Lower leg skin (tissue), 3 donors: Measurements from ENCODE around the gene GUCY2D.

ENCODE experiments used
- POLR2A ChIP-seq, 2 donors: fragments of 450-650 bp; IDR thresholded peaks; one replicate each; pipeline ENCODE4 v1.6.1; 2016 to 2017; ENCODE audit warnings: antibody characterized with exemption in 2 of 2, mild to moderate bottlenecking in 1 of 2, moderate library complexity in 1 of 2
- TF ChIP-seq, protein P1 (sequence below), 3 donors: fragments of 450-650 bp; IDR thresholded peaks; one replicate each; pipeline ENCODE4 v1.5.1; 2016; ENCODE audit warnings: antibody characterized with exemption in 3 of 3, mild to moderate bottlenecking in 3 of 3, moderate library complexity in 2 of 3

GRCh38 chr17:8044819-8045810 is 42.7 kb downstream of the GUCY2D start:
- TF ChIP-seq, protein P1, sequence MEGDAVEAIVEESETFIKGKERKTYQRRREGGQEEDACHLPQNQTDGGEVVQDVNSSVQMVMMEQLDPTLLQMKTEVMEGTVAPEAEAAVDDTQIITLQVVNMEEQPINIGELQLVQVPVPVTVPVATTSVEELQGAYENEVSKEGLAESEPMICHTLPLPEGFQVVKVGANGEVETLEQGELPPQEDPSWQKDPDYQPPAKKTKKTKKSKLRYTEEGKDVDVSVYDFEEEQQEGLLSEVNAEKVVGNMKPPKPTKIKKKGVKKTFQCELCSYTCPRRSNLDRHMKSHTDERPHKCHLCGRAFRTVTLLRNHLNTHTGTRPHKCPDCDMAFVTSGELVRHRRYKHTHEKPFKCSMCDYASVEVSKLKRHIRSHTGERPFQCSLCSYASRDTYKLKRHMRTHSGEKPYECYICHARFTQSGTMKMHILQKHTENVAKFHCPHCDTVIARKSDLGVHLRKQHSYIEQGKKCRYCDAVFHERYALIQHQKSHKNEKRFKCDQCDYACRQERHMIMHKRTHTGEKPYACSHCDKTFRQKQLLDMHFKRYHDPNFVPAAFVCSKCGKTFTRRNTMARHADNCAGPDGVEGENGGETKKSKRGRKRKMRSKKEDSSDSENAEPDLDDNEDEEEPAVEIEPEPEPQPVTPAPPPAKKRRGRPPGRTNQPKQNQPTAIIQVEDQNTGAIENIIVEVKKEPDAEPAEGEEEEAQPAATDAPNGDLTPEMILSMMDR (IDR thresholded peaks at IDR 0.05) = no peak
- no peak for TF ChIP-seq POLR2A (IDR thresholded peaks at IDR 0.05)
